ENCODE measurements around the gene RSPH1. TPM values are rescaled to one million over a fixed set of nuclear protein-coding genes. Genes with fewer than 3 reads are reported as not detected.
A peak's percentile ranks its signal among the peaks of the same experiment; 100 is the strongest.

Gene RSPH1
- total RNA-seq, 2 experiments from 2014 or later = 0.34 to 0.38 TPM

DNA sequence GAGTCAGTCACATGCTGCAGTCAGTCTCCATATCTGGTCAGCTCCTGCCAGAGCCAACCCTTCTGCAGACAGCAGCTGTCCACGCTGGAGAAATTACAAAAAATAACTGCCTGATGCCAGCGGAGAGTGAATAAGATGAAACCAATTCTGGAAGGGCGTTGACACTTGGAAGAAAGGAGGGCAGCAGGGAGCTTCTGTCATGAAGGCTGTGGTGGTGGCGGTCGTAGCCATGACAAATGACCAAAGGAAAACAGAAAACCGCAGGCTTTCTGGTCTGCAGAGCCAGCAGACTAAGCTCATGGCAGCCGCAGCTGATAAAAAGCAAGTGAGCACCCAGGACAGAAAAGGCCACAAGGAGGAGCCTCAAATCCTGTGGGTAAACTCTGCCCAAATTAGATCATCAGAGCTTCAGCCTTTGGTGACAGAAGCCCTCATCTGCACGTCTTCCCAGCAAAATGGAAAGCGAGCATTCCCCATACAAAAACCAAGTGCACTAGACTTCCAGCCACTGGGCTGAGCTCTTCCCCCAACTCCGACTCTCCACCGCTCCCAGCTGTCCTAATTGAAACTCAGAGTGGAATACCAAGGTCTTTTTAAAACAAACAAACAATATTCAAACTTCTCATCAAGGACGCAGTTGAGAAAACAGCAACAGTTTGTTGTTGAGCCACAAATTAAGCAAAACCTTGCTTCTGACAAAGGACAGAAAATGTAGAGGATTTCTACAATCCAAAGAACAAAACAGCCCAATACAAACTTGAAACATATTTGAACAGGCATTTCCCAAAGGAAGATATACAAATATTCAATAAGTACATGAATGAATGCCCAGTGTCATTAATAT is 28.7 kb downstream of the RSPH1 start:
- no peak overlapping the region for H3K4me3 Mint-ChIP-seq
- peaks cover 48% of the 10 kb centered on the region for H3K4me1 Mint-ChIP-seq (ENCODE audit: low read depth)
- TF ChIP-seq, protein P1, sequence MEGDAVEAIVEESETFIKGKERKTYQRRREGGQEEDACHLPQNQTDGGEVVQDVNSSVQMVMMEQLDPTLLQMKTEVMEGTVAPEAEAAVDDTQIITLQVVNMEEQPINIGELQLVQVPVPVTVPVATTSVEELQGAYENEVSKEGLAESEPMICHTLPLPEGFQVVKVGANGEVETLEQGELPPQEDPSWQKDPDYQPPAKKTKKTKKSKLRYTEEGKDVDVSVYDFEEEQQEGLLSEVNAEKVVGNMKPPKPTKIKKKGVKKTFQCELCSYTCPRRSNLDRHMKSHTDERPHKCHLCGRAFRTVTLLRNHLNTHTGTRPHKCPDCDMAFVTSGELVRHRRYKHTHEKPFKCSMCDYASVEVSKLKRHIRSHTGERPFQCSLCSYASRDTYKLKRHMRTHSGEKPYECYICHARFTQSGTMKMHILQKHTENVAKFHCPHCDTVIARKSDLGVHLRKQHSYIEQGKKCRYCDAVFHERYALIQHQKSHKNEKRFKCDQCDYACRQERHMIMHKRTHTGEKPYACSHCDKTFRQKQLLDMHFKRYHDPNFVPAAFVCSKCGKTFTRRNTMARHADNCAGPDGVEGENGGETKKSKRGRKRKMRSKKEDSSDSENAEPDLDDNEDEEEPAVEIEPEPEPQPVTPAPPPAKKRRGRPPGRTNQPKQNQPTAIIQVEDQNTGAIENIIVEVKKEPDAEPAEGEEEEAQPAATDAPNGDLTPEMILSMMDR (IDR thresholded peaks at IDR 0.05) = no peak
- no peak for ATAC-seq (ENCODE audit: poor library complexity)
- peaks cover 28% of the 10 kb centered on the region for H3K4me1 ChIP-seq (ENCODE audit: insufficient read depth, low read length)
- ChIA-PET POLR2A (interaction anchor here (1.0 kb wide), 1 partner anchor 46 kb away, joined by 3 read pairs; the partner anchor contains the start of gene SLC37A1), CTCF (interaction anchor here (0.9 to 1.5 kb wide), 3 partner anchors 11 to 18 kb away, joined by 3 read pairs; no protein-coding TSS in a partner anchor)
- no peaks in the 10 kb centered on the region for H3K36me3 ChIP-seq (ENCODE audit: insufficient read depth, low read length)
- H3K27ac ChIP-seq (ENCODE audit: low read depth in 1 of 2, low read length in 2 of 2) = no peak overlapping the region
- H3K27ac Mint-ChIP-seq = no peak overlapping the region
- no peaks in the 10 kb centered on the region for H3K36me3 Mint-ChIP-seq (ENCODE audit: low read depth)
- DNase-seq = peak in 4 of 14 experiments; percentile 23 to 54 (median 41)
- no peaks in the 10 kb centered on the region for H3K9me3 Mint-ChIP-seq
- no peak overlapping the region for H3K4me3 ChIP-seq (ENCODE audit: low read length)
- no peaks in the 10 kb centered on the region for H3K27me3 Mint-ChIP-seq
- no peaks in the 10 kb centered on the region for H3K27me3 ChIP-seq (ENCODE audit: control insufficient read depth in 1 of 2, insufficient read depth in 2 of 2, low read length in 2 of 2)
- intact Hi-C loops (cut with DNase I, micrococcal nuclease) = no loop called here
- H3K9me3 ChIP-seq (ENCODE audit: control insufficient read depth in 1 of 2, insufficient read depth in 1 of 2, low read length in 2 of 2) = no peaks in the 10 kb centered on the region

DNA sequence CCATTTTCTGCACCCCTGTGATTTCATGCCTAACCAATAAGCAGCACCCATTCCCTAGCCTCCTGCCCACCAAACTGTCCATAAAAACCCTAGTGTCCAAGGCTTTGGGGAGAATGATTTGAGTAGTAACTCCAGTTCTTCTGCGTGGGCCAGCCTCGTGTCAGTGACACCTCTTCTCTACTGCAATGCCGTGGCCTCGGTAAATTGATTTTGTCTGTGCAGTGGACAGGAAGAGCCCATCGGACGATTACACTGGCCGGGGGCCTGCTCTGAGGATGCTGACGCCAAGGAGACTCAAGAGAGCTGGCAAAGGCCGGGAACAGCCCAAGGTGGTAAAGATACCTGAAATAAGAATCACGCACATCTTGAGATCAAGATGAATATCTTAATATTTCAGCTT is 29.3 kb downstream of the RSPH1 start:
- Mint-ChIP-seq H3K4me1 (ENCODE audit: low read depth) (peaks cover 54% of the 10 kb centered on the region), H3K9me3 (no peaks in the 10 kb centered on the region), H3K27ac (no peak overlapping the region), H3K4me3 (no peak overlapping the region), H3K27me3 (no peaks in the 10 kb centered on the region), H3K36me3 (ENCODE audit: low read depth) (no peaks in the 10 kb centered on the region)
- no peak overlapping the region for H3K27ac ChIP-seq (ENCODE audit: low read depth in 1 of 2, low read length in 2 of 2)
- peaks cover 35% of the 10 kb centered on the region for H3K4me1 ChIP-seq (ENCODE audit: insufficient read depth, low read length)
- TF ChIP-seq, protein P1 (IDR thresholded peaks at IDR 0.05) = no peak
- peak in 1 of 14 experiments; percentile 6 for DNase-seq
- no peak overlapping the region for H3K4me3 ChIP-seq (ENCODE audit: low read length)
- CTCF ChIA-PET = interaction anchor here (0.9 to 1.5 kb wide), 2 partner anchors 10 to 17 kb away, joined by 3 read pairs; no protein-coding TSS in a partner anchor
- no peaks in the 10 kb centered on the region for H3K9me3 ChIP-seq (ENCODE audit: control insufficient read depth in 1 of 2, insufficient read depth in 1 of 2, low read length in 2 of 2)
- POLR2A ChIA-PET = interaction anchor here (1.0 kb wide), 1 partner anchor 47 kb away, joined by 3 read pairs; the partner anchor contains the start of gene SLC37A1
- intact Hi-C loops (cut with DNase I, micrococcal nuclease) = no loop called here
- H3K36me3 ChIP-seq (ENCODE audit: insufficient read depth, low read length) = no peaks in the 10 kb centered on the region
- no peak for ATAC-seq (ENCODE audit: poor library complexity)
- no peaks in the 10 kb centered on the region for H3K27me3 ChIP-seq (ENCODE audit: control insufficient read depth in 1 of 2, insufficient read depth in 2 of 2, low read length in 2 of 2)

DNA sequence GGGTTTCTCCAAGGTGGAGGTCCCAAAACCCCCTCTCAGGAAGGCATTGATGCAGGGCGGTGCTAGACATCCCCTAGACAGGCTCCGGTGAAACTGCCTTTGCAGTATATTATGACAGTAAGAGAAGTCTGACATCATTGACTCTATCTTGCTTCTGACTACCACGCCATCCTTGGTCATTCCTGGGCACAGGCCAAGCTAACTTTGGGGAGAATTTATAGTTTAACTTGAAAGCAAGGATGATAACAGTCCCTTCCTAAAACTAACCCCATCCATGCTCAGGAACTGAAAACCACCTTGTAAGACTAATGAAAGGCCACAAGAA is 30.3 kb downstream of the RSPH1 start:
- Histone ChIP-seq H3K36me3 (ENCODE audit: insufficient read depth, low read length) (no peaks in the 10 kb centered on the region), H3K4me1 (ENCODE audit: insufficient read depth, low read length) (peaks cover 44% of the 10 kb centered on the region), H3K9me3 (ENCODE audit: control insufficient read depth in 1 of 2, insufficient read depth in 1 of 2, low read length in 2 of 2) (no peaks in the 10 kb centered on the region), H3K27ac (ENCODE audit: low read depth in 1 of 2, low read length in 2 of 2) (no peak overlapping the region), H3K4me3 (ENCODE audit: low read length) (no peak overlapping the region), H3K27me3 (ENCODE audit: control insufficient read depth in 1 of 2, insufficient read depth in 2 of 2, low read length in 2 of 2) (no peaks in the 10 kb centered on the region)
- POLR2A ChIA-PET = interaction anchor here (0.7 to 1.5 kb wide), 2 partner anchors 48 to 82 kb away, joined by 3 read pairs; partner anchors contain the start of gene SLC37A1
- Mint-ChIP-seq H3K9me3 (no peaks in the 10 kb centered on the region), H3K4me1 (ENCODE audit: low read depth) (peaks cover 64% of the 10 kb centered on the region), H3K36me3 (ENCODE audit: low read depth) (no peaks in the 10 kb centered on the region), H3K27me3 (no peaks in the 10 kb centered on the region), H3K4me3 (no peak overlapping the region), H3K27ac (peak overlapping the region; percentile 80)
- ATAC-seq (ENCODE audit: poor library complexity) (no peak), DNase-seq (no peak)
- intact Hi-C loops (cut with DNase I, micrococcal nuclease) = loop anchor here in 1 of 2 experiments (1.0 kb wide), 1 partner anchor 24 kb away; no protein-coding TSS in a partner anchor
- TF ChIP-seq, protein P1 (IDR thresholded peaks at IDR 0.05) = no peak
- CTCF ChIA-PET = no interaction called here

Data from CD4-positive, alpha-beta T cell (primary cell).